Measurements from ENCODE around the gene SORCS3.

SORCS3 gene

DNA sequence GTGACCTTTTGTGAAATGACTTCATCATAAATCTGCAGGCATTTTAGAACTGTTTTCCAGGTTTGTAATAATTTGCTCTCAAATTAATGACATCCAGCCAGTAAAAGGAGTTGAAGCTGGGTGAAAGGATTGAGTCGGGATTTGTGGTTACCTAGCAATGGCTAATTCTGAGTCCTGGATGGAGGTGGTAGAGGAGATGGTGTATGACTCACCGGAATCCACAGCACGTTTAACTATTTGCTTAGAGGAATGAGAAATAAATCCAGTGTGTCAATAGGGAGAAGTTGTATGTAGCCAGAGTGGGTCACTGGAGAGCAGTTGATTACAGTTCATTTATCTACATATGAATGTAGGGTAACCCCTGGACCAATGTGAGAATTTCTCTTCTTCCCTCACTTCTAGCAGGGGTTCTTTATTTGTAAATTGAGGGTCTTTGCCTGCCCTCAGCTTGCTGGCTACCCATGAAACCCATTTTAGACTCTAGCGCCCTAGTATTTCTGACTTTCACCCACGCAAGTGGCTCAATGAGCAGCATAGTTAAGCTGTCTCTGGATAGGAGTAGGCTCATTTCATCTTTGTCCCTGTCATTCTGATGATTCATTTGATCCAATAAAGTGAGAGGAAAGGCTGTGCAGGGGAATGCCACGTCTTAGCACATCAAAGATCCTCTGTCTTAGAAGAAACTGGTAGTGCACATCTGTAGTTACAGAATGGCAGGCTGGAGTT, 547.8 kb downstream of the SORCS3 start:
- peak; percentile 75 for DNase-seq (ENCODE audit: low read depth)

DNA sequence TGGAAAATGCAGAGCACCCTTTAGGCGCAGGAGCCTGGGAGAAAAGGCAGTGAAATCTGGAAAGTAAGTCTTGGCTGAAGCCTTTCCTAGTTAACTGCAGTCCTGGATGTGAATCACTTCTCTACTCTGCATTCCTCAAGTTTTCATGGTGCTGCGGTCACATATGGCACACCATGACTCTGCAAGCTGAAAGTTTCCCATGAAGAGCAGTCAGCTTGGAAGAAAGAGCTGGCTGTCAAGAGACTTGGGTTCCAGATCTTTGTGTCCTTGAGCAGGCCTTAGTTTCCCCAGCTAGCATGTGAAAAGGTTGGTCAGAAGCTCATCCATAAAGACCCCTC, 548.3 kb downstream of the SORCS3 start:
- peak; percentile 70 for DNase-seq (ENCODE audit: low read depth)

DNA sequence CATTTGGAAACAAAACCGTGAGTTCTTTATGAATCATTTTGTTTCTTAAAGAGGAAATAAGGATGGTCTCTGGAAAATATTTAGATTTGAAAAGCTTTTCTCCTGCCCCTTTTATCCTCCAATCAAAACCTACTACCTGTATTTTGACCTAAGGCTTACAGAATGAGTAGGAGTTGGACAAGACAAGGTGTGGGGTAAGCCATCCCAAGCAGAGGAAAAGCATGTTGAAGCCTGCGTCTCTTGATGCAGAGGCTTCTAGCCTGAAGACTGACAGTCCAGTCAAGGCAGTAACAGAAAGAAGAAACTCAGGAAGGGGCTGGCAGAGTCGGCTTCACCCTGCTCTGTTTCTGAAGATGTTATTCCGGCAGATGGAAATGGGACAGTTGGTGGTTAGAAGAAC, 551.1 kb downstream of the SORCS3 start:
- DNase-seq (ENCODE audit: low read depth), result no peak

DNA sequence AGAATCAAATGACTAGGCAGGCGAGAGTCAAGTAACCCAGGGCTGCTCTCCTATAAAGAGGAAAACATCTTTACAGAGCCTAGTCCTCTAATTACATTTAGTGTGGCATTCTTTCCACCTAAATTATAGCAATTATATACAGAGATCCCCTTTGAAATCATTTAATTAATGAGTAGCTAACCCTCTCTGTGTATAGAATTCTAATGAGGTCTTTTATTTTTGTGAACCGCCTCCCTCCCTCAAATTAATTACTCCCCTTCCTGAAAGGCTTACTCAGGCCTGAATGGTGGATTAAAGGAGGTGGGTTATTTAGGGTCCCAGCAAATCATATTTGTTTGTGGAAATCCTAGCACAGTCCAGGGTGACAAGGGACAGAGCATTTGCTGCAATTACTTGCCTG, 551.8 kb downstream of the SORCS3 start:
- no peak for DNase-seq (ENCODE audit: low read depth)

DNA sequence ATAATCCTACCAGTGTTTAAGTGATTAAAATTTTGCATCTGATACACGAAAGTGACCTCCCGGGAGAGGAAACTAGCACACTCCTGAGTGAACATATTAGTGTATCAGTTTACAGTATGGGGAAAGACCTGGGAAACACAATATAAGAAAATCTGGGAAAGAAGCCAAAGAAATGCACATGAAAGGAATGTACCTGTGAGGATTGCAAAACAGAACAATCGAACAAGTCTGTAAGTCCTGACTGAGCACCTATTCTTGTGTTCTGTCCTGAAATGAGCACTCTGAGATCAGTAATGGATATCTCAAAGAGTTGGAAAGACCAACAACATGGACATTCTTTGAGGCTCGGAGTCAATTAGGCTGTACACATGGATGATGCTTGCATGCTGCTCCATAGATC, 554.7 kb downstream of the SORCS3 start:
- DNase-seq (ENCODE audit: low read depth), result no peak

DNA sequence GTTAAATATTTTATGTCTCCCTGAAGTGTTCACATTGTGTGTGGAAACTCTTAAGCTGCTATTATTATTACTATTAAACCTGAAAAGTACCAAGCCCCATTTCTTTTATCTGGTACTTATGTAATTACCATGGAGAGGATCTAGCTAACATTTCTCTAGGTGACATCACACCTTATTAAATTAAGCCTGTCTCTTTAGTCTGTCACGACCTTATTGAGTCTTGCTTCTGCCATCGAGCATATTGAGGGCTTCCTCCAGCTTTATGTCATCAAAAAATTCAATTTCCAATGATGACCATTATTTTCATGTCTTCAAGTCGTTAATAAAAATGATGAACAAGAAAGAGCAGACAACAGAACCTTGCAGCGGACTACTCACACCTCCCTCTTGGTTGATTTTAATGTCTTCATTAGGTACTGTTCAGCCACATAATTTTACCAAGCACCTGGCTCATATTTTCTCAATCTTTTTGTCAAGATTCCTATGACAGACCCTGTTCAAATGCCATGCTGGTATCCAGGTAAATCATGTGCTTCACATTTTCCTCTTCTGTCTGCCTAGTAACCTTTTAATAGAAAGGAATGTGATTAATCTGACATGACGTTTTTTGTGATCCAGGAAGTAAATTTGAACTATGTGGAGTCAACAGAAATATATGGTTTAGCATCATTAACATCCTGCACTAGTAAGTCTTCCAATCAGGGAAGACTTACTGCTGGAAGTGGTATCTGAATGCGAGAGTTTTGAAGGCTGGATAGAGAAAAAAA, 556.7 kb downstream of the SORCS3 start:
- DNase-seq (ENCODE audit: low read depth), result no peak

DNA sequence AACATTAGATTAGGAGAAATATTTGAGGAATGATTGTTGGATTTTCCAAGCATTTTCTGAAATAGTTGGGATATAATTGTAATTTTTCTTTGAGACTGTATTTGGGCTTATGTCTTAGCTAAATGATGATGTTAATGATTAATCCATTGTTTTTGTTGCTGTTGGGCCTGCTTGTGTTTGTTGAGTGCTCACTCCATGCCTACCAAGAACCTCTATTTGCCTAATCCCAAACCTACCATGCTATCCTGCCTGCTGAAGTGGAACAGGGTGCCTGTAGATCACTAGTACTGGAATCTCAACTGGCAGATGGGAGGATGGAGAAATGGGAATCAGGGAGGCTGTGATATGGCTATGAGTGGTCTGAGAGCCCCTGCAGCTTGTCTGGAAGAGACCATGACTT, 565.5 kb downstream of the SORCS3 start:
- no peak for DNase-seq (ENCODE audit: low read depth)

DNA sequence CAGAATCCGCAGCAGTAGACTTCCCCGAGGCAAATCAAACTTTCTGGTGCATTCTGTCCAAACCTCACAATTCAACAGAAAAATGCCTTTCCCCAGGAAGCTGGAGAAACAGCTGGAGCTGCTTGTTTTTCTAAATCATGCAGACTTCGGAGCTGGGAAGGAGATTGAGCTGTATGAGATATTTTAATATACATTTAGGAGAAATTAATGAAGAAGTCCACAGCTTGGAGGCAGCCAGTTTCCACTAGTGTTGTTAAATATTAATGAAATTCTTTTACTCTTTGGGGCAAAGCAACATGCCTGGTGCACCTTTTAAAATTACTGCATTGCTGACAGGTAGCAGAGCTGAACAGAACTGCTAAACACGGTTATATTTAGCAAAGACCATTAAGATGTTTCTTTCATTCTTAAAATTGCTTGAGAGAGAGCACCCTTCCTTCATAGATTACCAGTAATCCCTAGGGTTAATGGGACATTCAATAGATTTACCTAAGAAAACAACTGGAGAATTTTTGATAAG, 566.4 kb downstream of the SORCS3 start:
- DNase-seq (ENCODE audit: low read depth), result no peak

- DNase-seq (ENCODE audit: low read depth), result no peak
These were observed 569.5 kb downstream of the SORCS3 start for GRCh38 chr10:105210546-105210945.

DNA sequence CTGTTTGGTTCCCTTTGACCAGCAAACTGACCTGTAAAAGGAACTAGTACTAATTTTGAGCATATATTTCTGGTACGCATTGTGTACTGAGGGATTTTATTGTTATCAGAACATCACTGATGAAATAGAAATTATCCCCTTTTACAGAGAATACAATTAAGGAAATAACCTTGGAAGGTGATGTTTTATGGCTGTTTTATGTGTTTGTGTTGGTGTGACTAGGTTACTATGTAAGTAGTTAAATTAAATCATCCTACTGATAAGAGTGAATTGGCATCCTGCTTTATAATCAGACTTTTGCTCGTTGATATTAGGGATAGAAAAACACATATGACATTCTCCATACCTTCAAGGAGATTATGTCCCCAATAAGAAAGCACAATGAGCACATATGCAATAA, 596.6 kb downstream of the SORCS3 start:
- no peak for DNase-seq (ENCODE audit: low read depth)

DNA sequence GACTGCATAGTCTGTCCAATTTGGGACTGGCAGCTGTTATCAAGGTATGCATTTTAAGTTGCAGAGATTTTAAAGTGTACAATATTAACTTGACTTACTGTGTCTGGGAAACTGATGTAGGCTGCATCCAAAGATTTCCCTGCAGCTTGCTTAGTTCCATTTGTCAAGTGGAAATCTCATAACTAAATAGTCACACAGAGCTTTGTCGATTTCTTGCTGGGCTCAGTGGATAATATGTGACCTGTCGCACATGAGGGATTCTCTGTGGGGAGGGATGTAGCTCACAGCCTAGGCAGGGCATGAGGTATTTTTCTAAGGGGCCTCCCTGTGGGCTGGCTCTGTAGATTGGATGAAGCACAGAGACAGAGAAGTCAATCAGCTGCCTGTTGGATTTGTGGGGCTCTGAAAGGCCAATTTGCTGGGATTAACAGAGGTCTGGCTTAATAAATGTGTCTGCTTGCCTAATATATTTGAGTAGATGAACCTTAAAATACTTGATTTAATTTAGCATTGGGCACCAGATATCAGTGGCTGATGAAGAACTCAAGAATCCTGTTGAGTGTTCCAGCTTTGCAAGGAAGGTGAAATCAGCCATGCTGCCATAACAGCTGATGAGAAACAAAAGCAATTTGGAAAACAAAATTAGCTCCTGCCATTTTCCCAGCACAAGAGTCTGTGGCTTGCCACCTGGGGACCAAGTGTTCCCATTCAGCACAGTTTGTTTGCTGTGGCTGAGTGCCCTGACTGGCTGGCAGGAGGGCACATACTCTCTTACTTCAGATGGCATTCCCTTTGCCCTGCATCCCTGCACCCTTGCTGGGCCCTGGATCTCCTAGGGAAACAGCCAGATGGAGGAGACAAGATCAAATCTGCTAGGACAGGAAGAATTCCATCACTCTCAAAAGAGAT, 598.5 kb downstream of the SORCS3 start:
- DNase-seq (ENCODE audit: low read depth), result no peak

GRCh38 chr10:105241254-105241653, 600.2 kb downstream of the SORCS3 start:
- no peak for DNase-seq (ENCODE audit: low read depth)

- DNase-seq (ENCODE audit: low read depth), result no peak
These were observed 602.3 kb downstream of the SORCS3 start for GRCh38 chr10:105243381-105243780.

DNA sequence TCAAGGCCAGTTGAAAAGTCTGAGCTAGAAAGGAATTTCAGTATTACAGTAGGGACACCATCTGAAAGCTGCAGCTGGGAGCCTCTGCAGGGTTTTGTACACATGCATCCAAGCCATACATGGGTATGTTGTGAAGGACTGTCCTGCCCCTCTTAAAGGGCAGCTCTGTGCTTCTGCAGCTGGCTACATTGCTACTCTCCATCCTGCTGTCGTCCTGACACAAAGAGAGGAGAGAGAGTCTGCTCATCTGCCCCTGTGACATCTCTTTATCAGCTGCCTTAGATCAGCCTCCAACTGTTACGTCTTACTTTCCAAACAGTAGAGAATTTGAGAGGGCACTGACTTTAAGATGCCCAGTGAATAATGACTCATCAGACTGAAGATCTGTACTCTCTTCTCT, 602.7 kb downstream of the SORCS3 start:
- DNase-seq (ENCODE audit: low read depth), result no peak

DNA sequence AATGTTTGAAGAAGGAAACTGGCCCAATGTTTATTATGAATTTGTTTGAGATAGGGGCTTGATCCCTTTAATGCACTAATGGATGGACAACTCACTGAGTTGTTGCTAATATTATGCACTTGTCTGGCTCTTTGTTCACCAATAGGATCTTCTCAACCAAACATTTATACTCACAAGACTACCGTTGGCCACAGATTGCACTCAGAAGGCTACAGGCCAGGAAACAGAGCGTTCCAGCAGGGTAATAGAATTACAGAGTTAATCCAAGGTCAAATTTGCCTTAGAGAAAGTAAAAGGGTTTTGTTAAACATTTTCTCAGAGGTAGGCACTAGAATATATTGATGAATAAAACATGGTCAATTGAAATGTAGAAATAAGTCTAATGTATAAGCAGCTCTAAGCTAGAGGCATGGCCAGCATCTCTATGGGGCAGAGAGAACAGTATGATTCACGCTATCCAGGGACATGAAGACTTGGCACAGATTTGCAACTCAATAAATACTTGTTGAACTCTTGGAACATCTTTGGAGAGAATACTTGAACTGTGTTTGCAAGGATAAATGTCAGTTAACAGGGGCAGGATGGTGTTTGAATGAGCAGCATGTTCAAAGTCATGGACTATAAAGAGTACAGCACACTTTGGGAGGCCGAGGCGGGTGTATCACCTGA, 606.9 kb downstream of the SORCS3 start:
- no peak for DNase-seq (ENCODE audit: low read depth)

DNA sequence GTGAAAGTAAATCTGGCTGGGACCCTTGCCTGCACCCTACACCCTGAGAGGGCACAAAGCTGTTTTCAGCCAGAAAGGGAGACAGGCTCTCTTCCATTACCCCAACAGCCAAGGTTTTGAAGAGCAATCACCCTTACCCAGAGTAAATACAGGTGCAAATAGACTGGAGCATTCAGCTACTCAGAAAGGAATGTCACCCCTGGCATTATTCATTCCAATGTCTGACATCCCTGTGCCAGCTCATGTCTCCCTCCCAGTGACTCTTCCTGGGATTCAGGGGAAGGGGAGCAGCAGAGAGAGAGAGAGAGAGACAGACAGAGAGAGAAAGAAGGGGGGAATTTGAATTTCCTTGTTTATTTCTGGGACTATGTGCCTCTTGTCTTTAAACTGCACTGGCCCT, 611.8 kb downstream of the SORCS3 start:
- no peak for DNase-seq (ENCODE audit: low read depth)

DNA sequence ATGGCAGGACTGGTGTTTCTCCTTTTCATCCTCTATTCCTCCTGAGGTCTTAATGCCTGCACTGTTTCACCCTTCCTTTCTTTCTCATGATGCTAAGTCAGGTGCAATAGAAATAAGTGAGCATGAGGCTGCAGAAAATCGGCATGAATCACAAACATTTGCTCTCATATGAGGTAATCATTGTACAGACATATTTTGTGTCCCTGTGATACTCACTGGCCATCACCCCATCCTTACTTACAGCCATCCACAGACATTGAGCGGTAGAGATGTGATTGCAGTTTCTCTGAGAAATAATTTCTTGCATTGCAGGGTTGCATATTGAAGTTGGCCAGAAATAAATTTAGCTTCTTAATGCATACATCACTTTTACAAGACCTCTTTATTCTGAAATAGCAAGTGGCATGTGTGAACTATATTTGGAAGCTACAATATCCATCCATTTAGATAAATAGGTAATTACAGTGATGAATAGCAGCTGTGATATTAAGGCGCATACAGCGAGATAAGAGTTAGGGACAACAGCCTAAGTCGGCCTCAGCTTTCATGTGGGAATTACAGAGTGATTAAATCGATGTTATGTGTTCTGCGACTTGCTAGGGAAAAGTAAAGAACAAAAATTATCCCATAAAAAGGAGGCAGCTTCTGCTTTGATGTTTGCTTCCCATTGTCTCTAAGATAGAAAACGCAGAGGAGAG, 612.6 kb downstream of the SORCS3 start:
- no peak for DNase-seq (ENCODE audit: low read depth)

GRCh38 chr10:105258036-105258673, 617.1 kb downstream of the SORCS3 start:
- DNase-seq (ENCODE audit: low read depth), result no peak

GRCh38 chr10:105258674-105259065, 617.6 kb downstream of the SORCS3 start:
- DNase-seq (ENCODE audit: low read depth), result no peak

- DNase-seq (ENCODE audit: low read depth), result no peak
These were observed 618.1 kb downstream of the SORCS3 start for GRCh38 chr10:105259201-105259600.

GRCh38 chr10:105262666-105263065, 621.6 kb downstream of the SORCS3 start:
- DNase-seq (ENCODE audit: low read depth), result no peak
